ENCODE results near the gene MOXD1.

Gene MOXD1

GRCh38 chr6:132380358-132381029, 20.8 kb downstream of the MOXD1 start:
- TF ChIP-seq CTCF (IDR thresholded peaks at IDR 0.05; ENCODE audit: low read depth, low read length): no peak
- in situ Hi-C loops (cut with HindIII; ENCODE audit: low sequenced_read_pairs): no loop called here
- DNase-seq (ENCODE audit: low read depth, low spot score): no peak
- H3K4me3 ChIP-seq (ENCODE audit: low read depth, low read length): no peak overlapping the region

DNA sequence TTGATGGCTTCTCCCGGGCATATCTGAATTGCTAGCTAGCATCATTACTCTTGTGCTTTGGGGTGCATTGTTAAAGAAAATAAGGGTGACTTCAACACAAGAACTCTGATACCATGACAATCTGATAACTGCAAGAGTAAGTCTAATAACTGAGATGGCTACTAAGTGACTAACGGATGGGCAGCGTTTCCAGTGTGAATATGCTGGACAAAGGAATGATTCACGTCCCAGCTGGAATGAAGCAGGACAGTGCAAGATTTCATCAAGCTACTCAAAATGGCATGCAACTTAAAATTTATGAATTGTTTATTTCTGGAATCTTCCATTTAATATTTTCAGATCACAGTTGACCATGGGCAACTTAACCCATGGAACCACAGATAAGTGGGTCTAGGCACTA, 31.7 kb downstream of the MOXD1 start:
- in situ Hi-C loops (cut with HindIII; ENCODE audit: low sequenced_read_pairs): no loop called here
- DNase-seq (ENCODE audit: low read depth, low spot score): peak; percentile 52

DNA sequence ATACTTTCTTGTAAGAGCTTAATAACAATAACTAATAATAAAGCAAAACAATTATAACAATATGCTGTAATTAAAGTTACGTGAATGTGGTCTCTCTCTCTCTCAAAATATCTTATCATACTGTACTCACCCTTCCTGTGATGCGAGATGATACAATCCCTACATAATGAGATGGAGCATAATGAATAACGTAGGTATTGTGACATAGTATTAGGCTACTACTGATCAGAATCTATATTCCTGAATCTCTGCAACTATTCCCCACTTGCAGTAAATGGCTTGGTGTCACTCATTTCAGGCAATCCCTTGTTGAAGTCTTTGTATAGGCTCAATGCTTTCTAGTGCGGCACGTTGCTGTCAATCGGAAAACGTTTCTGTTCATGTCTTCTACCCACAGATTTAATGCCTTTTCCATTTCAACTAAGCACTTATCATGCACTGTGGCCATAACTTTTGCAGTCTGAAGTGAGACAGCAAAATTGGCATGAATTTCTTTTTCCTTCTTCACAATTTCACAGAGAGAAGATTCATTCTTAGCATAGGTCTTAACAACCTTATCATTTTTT, 32.3 kb downstream of the MOXD1 start:
- TF ChIP-seq CTCF (IDR thresholded peaks at IDR 0.05; ENCODE audit: low read depth, low read length): no peak
- in situ Hi-C loops (cut with HindIII; ENCODE audit: low sequenced_read_pairs): no loop called here
- no peak for DNase-seq (ENCODE audit: low read depth, low spot score)
- H3K4me3 ChIP-seq (ENCODE audit: low read depth, low read length): no peak overlapping the region

More for the DNA sequence above, 31.7 kb downstream of the MOXD1 start:
- TF ChIP-seq CTCF (IDR thresholded peaks at IDR 0.05; ENCODE audit: low read depth, low read length): no peak
- H3K4me3 ChIP-seq (ENCODE audit: low read depth, low read length): no peak overlapping the region

DNA sequence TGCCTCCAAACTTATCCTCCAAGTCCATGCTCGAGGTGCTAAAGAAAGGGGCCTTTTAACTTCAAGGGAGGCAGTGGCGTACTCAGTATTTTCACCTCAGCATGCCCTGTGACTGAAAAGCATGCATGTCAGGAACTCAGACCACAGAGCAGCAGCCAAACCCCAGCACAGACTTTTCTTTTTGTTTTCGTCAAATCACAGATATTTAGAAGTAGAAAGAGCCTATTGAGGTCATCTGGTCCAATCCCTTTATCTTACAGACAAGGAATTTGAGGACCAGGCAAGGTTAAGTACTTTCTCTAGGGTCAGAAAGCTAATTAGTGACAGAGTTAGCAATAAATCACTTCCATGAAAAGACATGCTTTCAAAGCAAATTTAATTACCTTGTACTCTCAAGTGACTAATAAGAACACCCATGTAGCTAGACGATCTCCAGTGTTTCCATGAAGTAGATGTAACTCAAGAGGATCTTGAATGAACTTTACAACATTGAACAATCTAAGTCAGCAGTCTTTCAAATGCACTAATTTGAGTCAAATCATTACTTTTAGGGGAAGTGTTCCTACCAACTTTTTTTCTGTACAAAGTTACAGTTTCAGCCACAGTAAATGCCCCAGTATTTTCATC, 35.9 kb downstream of the MOXD1 start:
- TF ChIP-seq CTCF (IDR thresholded peaks at IDR 0.05; ENCODE audit: low read depth, low read length): no peak
- in situ Hi-C loops (cut with HindIII; ENCODE audit: low sequenced_read_pairs): no loop called here
- no peak overlapping the region for H3K4me3 ChIP-seq (ENCODE audit: low read depth, low read length)
- DNase-seq (ENCODE audit: low read depth, low spot score): peak; percentile 48

GRCh38 chr6:132364306-132365074, 36.8 kb downstream of the MOXD1 start:
- in situ Hi-C loops (cut with HindIII; ENCODE audit: low sequenced_read_pairs): no loop called here
- TF ChIP-seq CTCF (IDR thresholded peaks at IDR 0.05; ENCODE audit: low read depth, low read length): no peak
- no peak for DNase-seq (ENCODE audit: low read depth, low spot score)
- no peak overlapping the region for H3K4me3 ChIP-seq (ENCODE audit: low read depth, low read length)

DNA sequence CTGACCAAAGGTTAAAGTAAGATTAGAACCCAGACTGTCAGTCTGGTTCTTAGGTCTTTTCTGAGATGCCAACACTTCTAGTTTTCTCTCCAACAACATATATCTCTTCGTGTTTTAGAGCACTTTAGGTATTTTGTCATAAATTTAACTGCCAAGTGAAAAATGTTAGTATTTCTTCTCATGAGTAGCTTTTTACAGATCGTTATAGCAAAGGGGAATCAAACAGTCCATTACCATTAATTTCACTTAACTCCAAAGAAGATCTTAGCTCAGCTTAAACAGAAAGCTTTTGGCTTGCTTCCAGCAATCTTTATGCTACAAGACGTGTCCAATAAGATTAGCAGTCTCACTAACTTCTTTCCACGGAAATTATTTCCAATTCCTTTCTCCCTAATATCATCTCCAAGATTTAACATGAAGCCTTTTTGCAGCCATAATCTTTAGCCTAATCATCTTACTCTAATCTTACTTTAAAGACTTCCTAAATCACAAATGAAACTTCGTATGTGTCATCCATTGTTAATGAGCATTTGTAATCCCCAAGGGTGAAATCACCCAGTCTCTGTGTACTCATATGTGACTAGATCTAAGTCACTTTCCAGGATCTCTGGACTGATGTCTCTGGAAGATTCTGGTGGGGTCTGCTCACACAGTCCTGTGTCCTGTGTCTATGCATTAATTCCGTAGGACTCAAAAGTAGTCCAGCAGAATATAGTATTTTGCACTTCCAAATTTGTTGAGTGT, 38.7 kb downstream of the MOXD1 start:
- no peak overlapping the region for H3K4me3 ChIP-seq (ENCODE audit: low read depth, low read length)
- no peak for DNase-seq (ENCODE audit: low read depth, low spot score)
- TF ChIP-seq CTCF (IDR thresholded peaks at IDR 0.05; ENCODE audit: low read depth, low read length): no peak
- in situ Hi-C loops (cut with HindIII; ENCODE audit: low sequenced_read_pairs): no loop called here

Data from astrocyte of the spinal cord (primary cell).